ENCODE results near the gene SIGLEC15.
"Not testable (repeated sequence)": the region's sequence is repeated elsewhere in the genome, so short reads cannot be mapped to it uniquely, and the experiment has no call there.

The SIGLEC15 gene

GRCh38 chr18:45792506-45793263 is 32.8 kb upstream of the SIGLEC15 start:
- no peak for TF ChIP-seq TAF1 (IDR thresholded peaks at IDR 0.05; ENCODE audit: borderline replicate concordance, low read depth, low read length)
- TF ChIP-seq POLR2A (IDR thresholded peaks at IDR 0.05; ENCODE audit: low read depth, low read length), result no peak
- TF ChIP-seq POLR2AphosphoS5 (IDR thresholded peaks at IDR 0.05; ENCODE audit: low read depth, low read length), result no peak
- no peak for FAIRE-seq
- DNase-seq (ENCODE audit: insufficient read length), result no peak

- no peak for FAIRE-seq
- TF ChIP-seq POLR2A (IDR thresholded peaks at IDR 0.05; ENCODE audit: low read depth, low read length) (no peak), POLR2AphosphoS5 (IDR thresholded peaks at IDR 0.05; ENCODE audit: low read depth, low read length) (no peak), TAF1 (IDR thresholded peaks at IDR 0.05; ENCODE audit: borderline replicate concordance, low read depth, low read length) (no peak)
- DNase-seq (ENCODE audit: insufficient read length), result no peak
Measured at GRCh38 chr18:45793264-45793965, 32.1 kb upstream of the SIGLEC15 start.

- FAIRE-seq (no peak), DNase-seq (ENCODE audit: insufficient read length) (no peak)
Measured at GRCh38 chr18:45801416-45802004, 24.0 kb upstream of the SIGLEC15 start.

GRCh38 chr18:45802814-45803492 is 22.5 kb upstream of the SIGLEC15 start:
- no peak for TF ChIP-seq TAF1 (IDR thresholded peaks at IDR 0.05; ENCODE audit: borderline replicate concordance, low read depth, low read length)
- TF ChIP-seq POLR2A (IDR thresholded peaks at IDR 0.05; ENCODE audit: low read depth, low read length), result no peak
- no peak for TF ChIP-seq POLR2AphosphoS5 (IDR thresholded peaks at IDR 0.05; ENCODE audit: low read depth, low read length)
- FAIRE-seq (no peak), DNase-seq (ENCODE audit: insufficient read length) (no peak)

More at GRCh38 chr18:45801416-45802004, 24.0 kb upstream of the SIGLEC15 start:
- TF ChIP-seq POLR2AphosphoS5 (IDR thresholded peaks at IDR 0.05; ENCODE audit: low read depth, low read length), result no peak
- no peak for TF ChIP-seq POLR2A (IDR thresholded peaks at IDR 0.05; ENCODE audit: low read depth, low read length)
- TF ChIP-seq TAF1 (IDR thresholded peaks at IDR 0.05; ENCODE audit: borderline replicate concordance, low read depth, low read length), result no peak

- FAIRE-seq (no peak), DNase-seq (ENCODE audit: insufficient read length) (no peak)
- TF ChIP-seq POLR2AphosphoS5 (IDR thresholded peaks at IDR 0.05; ENCODE audit: low read depth, low read length), result no peak
Measured at GRCh38 chr18:45805551-45805950, 19.9 kb upstream of the SIGLEC15 start.

- DNase-seq (ENCODE audit: insufficient read length) (no peak), FAIRE-seq (no peak)
- no peak for TF ChIP-seq POLR2AphosphoS5 (IDR thresholded peaks at IDR 0.05; ENCODE audit: low read depth, low read length)
Measured at GRCh38 chr18:45806226-45806625, 19.2 kb upstream of the SIGLEC15 start.

GRCh38 chr18:45807144-45807543 is 18.3 kb upstream of the SIGLEC15 start:
- DNase-seq (ENCODE audit: insufficient read length), result not testable (repeated sequence)
- peak; percentile 82 for FAIRE-seq

- DNase-seq (ENCODE audit: insufficient read length), result not testable (repeated sequence)
Measured at GRCh38 chr18:45814733-45815132, 10.7 kb upstream of the SIGLEC15 start.

GRCh38 chr18:45817543-45817942 is 7.9 kb upstream of the SIGLEC15 start:
- TF ChIP-seq POLR2AphosphoS5 (IDR thresholded peaks at IDR 0.05; ENCODE audit: low read depth, low read length) (no peak), POLR2A (IDR thresholded peaks at IDR 0.05; ENCODE audit: low read depth, low read length) (no peak), TAF1 (IDR thresholded peaks at IDR 0.05; ENCODE audit: borderline replicate concordance, low read depth, low read length) (no peak)
- FAIRE-seq, result no peak
- no peak for DNase-seq (ENCODE audit: insufficient read length)

More at GRCh38 chr18:45814733-45815132, 10.7 kb upstream of the SIGLEC15 start:
- FAIRE-seq, result not testable (repeated sequence)

- not testable (repeated sequence) for DNase-seq (ENCODE audit: insufficient read length); FAIRE-seq
Measured at GRCh38 chr18:45818765-45819164, 6.7 kb upstream of the SIGLEC15 start.

GRCh38 chr18:45820106-45820745 is 5.2 kb upstream of the SIGLEC15 start:
- FAIRE-seq (no peak), DNase-seq (ENCODE audit: insufficient read length) (no peak)
- no peak for TF ChIP-seq POLR2A (IDR thresholded peaks at IDR 0.05; ENCODE audit: low read depth, low read length)
- no peak for TF ChIP-seq TAF1 (IDR thresholded peaks at IDR 0.05; ENCODE audit: borderline replicate concordance, low read depth, low read length)
- TF ChIP-seq POLR2AphosphoS5 (IDR thresholded peaks at IDR 0.05; ENCODE audit: low read depth, low read length), result no peak

GRCh38 chr18:45821026-45821425 is 4.4 kb upstream of the SIGLEC15 start:
- TF ChIP-seq TAF1 (IDR thresholded peaks at IDR 0.05; ENCODE audit: borderline replicate concordance, low read depth, low read length), result no peak
- TF ChIP-seq POLR2A (IDR thresholded peaks at IDR 0.05; ENCODE audit: low read depth, low read length), result no peak
- TF ChIP-seq POLR2AphosphoS5 (IDR thresholded peaks at IDR 0.05; ENCODE audit: low read depth, low read length), result no peak
- no peak for FAIRE-seq
- DNase-seq (ENCODE audit: insufficient read length), result no peak
